PC-3 (cell line): Measurements from ENCODE around the gene PNPLA4. TPM values are rescaled to one million over a fixed set of nuclear protein-coding genes. Genes with fewer than 3 reads are reported as not detected.

ENCODE experiments used
- ATAC-seq: fragments of 200-7000 bp; cut with Tn5 transposase; 2 replicates; pipeline ENCODE4 v1.9.1; 2020; ENCODE audit warnings: mild to moderate bottlenecking, moderate library complexity
- BruUV-seq: library from RNA; stranded (reverse); fragments of 400-500 nt; replicated peaks from 2 replicates; lab custom pipeline; 2021; lab: Mats Ljungman, UMichigan
- CTCF ChIA-PET: fragments of 300-600 bp; sonication (Branson Sonifier 250); formaldehyde crosslinking; loops from one replicate; lab custom pipeline; 2022; ENCODE audit warnings: antibody characterized with exemption; lab: Charles Lee
- POLR2A ChIA-PET: fragments of 300-600 bp; sonication (Branson Sonifier 250); formaldehyde crosslinking; loops from one replicate; lab custom pipeline; 2022; ENCODE audit warnings: antibody characterized with exemption; ENCODE audit not compliant: unreplicated experiment; lab: Charles Lee
- DNase-seq: peaks from one replicate; pipeline ENCODE4 v3.0.0-alpha.2; 2015
- H2AFZ ChIP-seq: fragments of 300-600 bp; sonication (generic); 2 replicates; pipeline ENCODE4 v1.6.0; 2016; ENCODE audit warnings: antibody characterized with exemption, low read length
- H3F3A ChIP-seq: fragments of 300-600 bp; sonication (generic); one replicate; pipeline ENCODE4 v1.6.0; 2017; ENCODE audit warnings: antibody characterized with exemption, low read length, control low read depth, mild to moderate bottlenecking; ENCODE audit not compliant: unreplicated experiment
- H3K27ac ChIP-seq: fragments of 300-600 bp; sonication (generic); 2 replicates; pipeline ENCODE4 v1.5.1; 2016; ENCODE audit warnings: mild to moderate bottlenecking, low read length
- H3K27me3 ChIP-seq: fragments of 300-600 bp; sonication (generic); 2 replicates; pipeline ENCODE4 v1.6.1; 2016; ENCODE audit warnings: low read length, mixed read lengths
- H3K36me3 ChIP-seq: fragments of 300-600 bp; sonication (generic); 2 replicates; pipeline ENCODE4 v1.6.1; 2016; ENCODE audit warnings: low read depth, mixed run types, low read length, mixed read lengths
- H3K4me1 ChIP-seq: fragments of 300-600 bp; sonication (generic); 2 replicates; pipeline ENCODE4 v1.5.1; 2016; ENCODE audit warnings: low read length; ENCODE audit not compliant: insufficient read depth
- H3K4me2 ChIP-seq: fragments of 300-600 bp; sonication (generic); 2 replicates; pipeline ENCODE4 v1.6.0; 2016; ENCODE audit warnings: low read length
- H3K4me3 ChIP-seq: fragments of 300-600 bp; sonication (generic); 2 replicates; pipeline ENCODE4 v1.5.1; 2016; ENCODE audit warnings: mild to moderate bottlenecking, low read length, mixed read lengths
- H3K79me2 ChIP-seq: fragments of 300-600 bp; sonication (generic); 2 replicates; pipeline ENCODE4 v1.6.1; 2017; ENCODE audit warnings: low read length, mixed read lengths
- H3K9ac ChIP-seq: fragments of 300-600 bp; sonication (generic); 2 replicates; pipeline ENCODE4 v1.6.0; 2016; ENCODE audit warnings: mild to moderate bottlenecking, low read length
- H3K9me2 ChIP-seq: fragments of 300-600 bp; sonication (generic); replicated peaks from 2 replicates; pipeline ENCODE4 v1.6.1; 2016; ENCODE audit warnings: mixed run types, low read length, mixed read lengths
- H3K9me3 ChIP-seq: fragments of 300-600 bp; sonication (generic); 2 replicates; pipeline ENCODE4 v1.6.1; 2016; ENCODE audit warnings: low read length, mixed read lengths
- H4K20me1 ChIP-seq: fragments of 300-600 bp; sonication (generic); 2 replicates; pipeline ENCODE4 v1.6.1; 2016; ENCODE audit warnings: low read length, mixed read lengths
- EZH2 ChIP-seq: fragments of 300-600 bp; sonication (generic); IDR thresholded peaks from one replicate; pipeline ENCODE4 v1.6.1; 2017; ENCODE audit warnings: antibody characterized with exemption, mild to moderate bottlenecking, low read length; ENCODE audit not compliant: unreplicated experiment
- EZH2phosphoT487 ChIP-seq: fragments of 300-600 bp; sonication (generic); IDR thresholded peaks from 2 replicates; pipeline ENCODE4 v1.6.1; 2018; ENCODE audit warnings: mild to moderate bottlenecking, antibody characterized with exemption, low read length, borderline replicate concordance
- intact Hi-C: fragments of 100-400 bp; cut with micrococcal nuclease; formaldehyde crosslinking; loops from 2 replicates; pipeline ENCODE4 v1.9.0; 2023
- total RNA-seq: library from RNA; depleted of rRNA; stranded (reverse); fragments of >200 nt; gene quantifications from 2 replicates; pipeline ENCODE4 v1.2.3, GENCODE V29; 2014
- TF ChIP-seq, protein P1 (sequence below): fragments of 300-600 bp; sonication (generic); conservative IDR thresholded peaks from 2 replicates; pipeline ENCODE4 v1.5.1; 2017; ENCODE audit warnings: antibody characterized with exemption, low read depth, mild to moderate bottlenecking, low read length

The PNPLA4 gene
- total RNA-seq, 1 experiment from 2014 or later: 29.4 TPM

GRCh38 chrX:7921750-7922149 is 5.5 kb downstream of the PNPLA4 start:
- CTCF ChIA-PET: no interaction called here
- BruUV-seq: no TSS peak
- no peaks in the 10 kb centered on the region for H3K27me3 ChIP-seq
- DNase-seq (no peak), ATAC-seq (no peak)
- peaks cover 9% of the 10 kb centered on the region for H3K4me1 ChIP-seq
- H3K27ac ChIP-seq: no peak overlapping the region
- no peak overlapping the region for H3K4me3 ChIP-seq
- intact Hi-C loops: loop anchor here (10.0 kb wide), 1 partner anchor 787 kb away; no protein-coding TSS in a partner anchor
- POLR2A ChIA-PET: no interaction called here
- no peaks in the 10 kb centered on the region for H3F3A ChIP-seq
- no peaks in the 10 kb centered on the region for H3K9me2 ChIP-seq
- H3K79me2 ChIP-seq: peaks cover 4% of the 10 kb centered on the region; the same call in 1 of the 2 replicates
- no peak overlapping the region for H3K4me2 ChIP-seq
- no peaks in the 10 kb centered on the region for H3K36me3 ChIP-seq
- H4K20me1 ChIP-seq: no peaks in the 10 kb centered on the region
- no peak overlapping the region for H2AFZ ChIP-seq
- no peak overlapping the region for H3K9ac ChIP-seq
- H3K9me3 ChIP-seq: no peaks in the 10 kb centered on the region
- TF ChIP-seq EZH2: no peak
- TF ChIP-seq, protein P1, sequence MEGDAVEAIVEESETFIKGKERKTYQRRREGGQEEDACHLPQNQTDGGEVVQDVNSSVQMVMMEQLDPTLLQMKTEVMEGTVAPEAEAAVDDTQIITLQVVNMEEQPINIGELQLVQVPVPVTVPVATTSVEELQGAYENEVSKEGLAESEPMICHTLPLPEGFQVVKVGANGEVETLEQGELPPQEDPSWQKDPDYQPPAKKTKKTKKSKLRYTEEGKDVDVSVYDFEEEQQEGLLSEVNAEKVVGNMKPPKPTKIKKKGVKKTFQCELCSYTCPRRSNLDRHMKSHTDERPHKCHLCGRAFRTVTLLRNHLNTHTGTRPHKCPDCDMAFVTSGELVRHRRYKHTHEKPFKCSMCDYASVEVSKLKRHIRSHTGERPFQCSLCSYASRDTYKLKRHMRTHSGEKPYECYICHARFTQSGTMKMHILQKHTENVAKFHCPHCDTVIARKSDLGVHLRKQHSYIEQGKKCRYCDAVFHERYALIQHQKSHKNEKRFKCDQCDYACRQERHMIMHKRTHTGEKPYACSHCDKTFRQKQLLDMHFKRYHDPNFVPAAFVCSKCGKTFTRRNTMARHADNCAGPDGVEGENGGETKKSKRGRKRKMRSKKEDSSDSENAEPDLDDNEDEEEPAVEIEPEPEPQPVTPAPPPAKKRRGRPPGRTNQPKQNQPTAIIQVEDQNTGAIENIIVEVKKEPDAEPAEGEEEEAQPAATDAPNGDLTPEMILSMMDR: no peak
- no peak for TF ChIP-seq EZH2phosphoT487

- no peaks in the 10 kb centered on the region for H3K4me1 ChIP-seq
- ChIA-PET CTCF (no interaction called here), POLR2A (no interaction called here)
- no peaks in the 10 kb centered on the region for H3K27me3 ChIP-seq
- ATAC-seq (no peak), DNase-seq (no peak)
- BruUV-seq: no TSS peak
- no peak overlapping the region for H2AFZ ChIP-seq
- no peaks in the 10 kb centered on the region for H3K9me3 ChIP-seq
- H3K9ac ChIP-seq: no peak overlapping the region
- intact Hi-C loops: no loop called here
- H3K4me3 ChIP-seq: no peak overlapping the region
- H3K27ac ChIP-seq: no peak overlapping the region
- H4K20me1 ChIP-seq: no peaks in the 10 kb centered on the region
- H3K79me2 ChIP-seq: no peaks in the 10 kb centered on the region
- no peak overlapping the region for H3K4me2 ChIP-seq
- no peak for TF ChIP-seq EZH2
- no peak for TF ChIP-seq EZH2phosphoT487
- TF ChIP-seq, protein P1: no peak
- no peaks in the 10 kb centered on the region for H3F3A ChIP-seq
- no peaks in the 10 kb centered on the region for H3K9me2 ChIP-seq
- no peaks in the 10 kb centered on the region for H3K36me3 ChIP-seq
These were observed 18.4 kb downstream of the PNPLA4 start for GRCh38 chrX:7908821-7909220.

- Histone ChIP-seq H4K20me1 (no peaks in the 10 kb centered on the region), H2AFZ (no peak overlapping the region), H3F3A (no peaks in the 10 kb centered on the region), H3K79me2 (no peaks in the 10 kb centered on the region), H3K36me3 (no peaks in the 10 kb centered on the region), H3K4me2 (no peak overlapping the region), H3K27ac (no peak overlapping the region), H3K9me2 (no peaks in the 10 kb centered on the region), H3K4me3 (no peak overlapping the region), H3K4me1 (no peaks in the 10 kb centered on the region), H3K27me3 (no peaks in the 10 kb centered on the region), H3K9ac (no peak overlapping the region), H3K9me3 (no peaks in the 10 kb centered on the region)
- TF ChIP-seq, protein P1: no peak
- TF ChIP-seq EZH2phosphoT487 (no peak), EZH2 (no peak)
- intact Hi-C loops: no loop called here
- ATAC-seq (no peak), DNase-seq (no peak)
- BruUV-seq: no TSS peak
- CTCF ChIA-PET: no interaction called here
- POLR2A ChIA-PET: no interaction called here
These were observed 22.7 kb downstream of the PNPLA4 start for GRCh38 chrX:7904562-7904961.
